PC-3 (cell line): ENCODE results near the gene MAPKAPK3. TPM values are rescaled to one million over a fixed set of nuclear protein-coding genes. Genes with fewer than 3 reads are reported as not detected.

Source experiments
- ATAC-seq: fragments of 200-7000 bp; cut with Tn5 transposase; 2 replicates; pipeline ENCODE4 v1.9.1; 2020; ENCODE audit warnings: mild to moderate bottlenecking, moderate library complexity
- BruUV-seq: library from RNA; stranded (reverse); fragments of 400-500 nt; replicated peaks from 2 replicates; lab custom pipeline; 2021; lab: Mats Ljungman, UMichigan
- CTCF ChIA-PET: fragments of 300-600 bp; sonication (Branson Sonifier 250); formaldehyde crosslinking; loops from one replicate; lab custom pipeline; 2022; ENCODE audit warnings: antibody characterized with exemption; lab: Charles Lee
- POLR2A ChIA-PET: fragments of 300-600 bp; sonication (Branson Sonifier 250); formaldehyde crosslinking; loops from one replicate; lab custom pipeline; 2022; ENCODE audit warnings: antibody characterized with exemption; ENCODE audit not compliant: unreplicated experiment; lab: Charles Lee
- DNase-seq: peaks from one replicate; pipeline ENCODE4 v3.0.0-alpha.2; 2015
- H2AFZ ChIP-seq: fragments of 300-600 bp; sonication (generic); 2 replicates; pipeline ENCODE4 v1.6.0; 2016; ENCODE audit warnings: antibody characterized with exemption, low read length
- H3F3A ChIP-seq: fragments of 300-600 bp; sonication (generic); one replicate; pipeline ENCODE4 v1.6.0; 2017; ENCODE audit warnings: antibody characterized with exemption, low read length, control low read depth, mild to moderate bottlenecking; ENCODE audit not compliant: unreplicated experiment
- H3K27ac ChIP-seq: fragments of 300-600 bp; sonication (generic); 2 replicates; pipeline ENCODE4 v1.5.1; 2016; ENCODE audit warnings: mild to moderate bottlenecking, low read length
- H3K27me3 ChIP-seq: fragments of 300-600 bp; sonication (generic); 2 replicates; pipeline ENCODE4 v1.6.1; 2016; ENCODE audit warnings: low read length, mixed read lengths
- H3K36me3 ChIP-seq: fragments of 300-600 bp; sonication (generic); 2 replicates; pipeline ENCODE4 v1.6.1; 2016; ENCODE audit warnings: low read depth, mixed run types, low read length, mixed read lengths
- H3K4me1 ChIP-seq: fragments of 300-600 bp; sonication (generic); 2 replicates; pipeline ENCODE4 v1.5.1; 2016; ENCODE audit warnings: low read length; ENCODE audit not compliant: insufficient read depth
- H3K4me2 ChIP-seq: fragments of 300-600 bp; sonication (generic); 2 replicates; pipeline ENCODE4 v1.6.0; 2016; ENCODE audit warnings: low read length
- H3K4me3 ChIP-seq: fragments of 300-600 bp; sonication (generic); 2 replicates; pipeline ENCODE4 v1.5.1; 2016; ENCODE audit warnings: mild to moderate bottlenecking, low read length, mixed read lengths
- H3K79me2 ChIP-seq: fragments of 300-600 bp; sonication (generic); 2 replicates; pipeline ENCODE4 v1.6.1; 2017; ENCODE audit warnings: low read length, mixed read lengths
- H3K9ac ChIP-seq: fragments of 300-600 bp; sonication (generic); 2 replicates; pipeline ENCODE4 v1.6.0; 2016; ENCODE audit warnings: mild to moderate bottlenecking, low read length
- H3K9me2 ChIP-seq: fragments of 300-600 bp; sonication (generic); replicated peaks from 2 replicates; pipeline ENCODE4 v1.6.1; 2016; ENCODE audit warnings: mixed run types, low read length, mixed read lengths
- H3K9me3 ChIP-seq: fragments of 300-600 bp; sonication (generic); 2 replicates; pipeline ENCODE4 v1.6.1; 2016; ENCODE audit warnings: low read length, mixed read lengths
- H4K20me1 ChIP-seq: fragments of 300-600 bp; sonication (generic); 2 replicates; pipeline ENCODE4 v1.6.1; 2016; ENCODE audit warnings: low read length, mixed read lengths
- EZH2 ChIP-seq: fragments of 300-600 bp; sonication (generic); IDR thresholded peaks from one replicate; pipeline ENCODE4 v1.6.1; 2017; ENCODE audit warnings: antibody characterized with exemption, mild to moderate bottlenecking, low read length; ENCODE audit not compliant: unreplicated experiment
- EZH2phosphoT487 ChIP-seq: fragments of 300-600 bp; sonication (generic); IDR thresholded peaks from 2 replicates; pipeline ENCODE4 v1.6.1; 2018; ENCODE audit warnings: mild to moderate bottlenecking, antibody characterized with exemption, low read length, borderline replicate concordance
- intact Hi-C: fragments of 100-400 bp; cut with micrococcal nuclease; formaldehyde crosslinking; loops from 2 replicates; pipeline ENCODE4 v1.9.0; 2023
- total RNA-seq: library from RNA; depleted of rRNA; stranded (reverse); fragments of >200 nt; gene quantifications from 2 replicates; pipeline ENCODE4 v1.2.3, GENCODE V29; 2014
- TF ChIP-seq, protein P1 (sequence below): fragments of 300-600 bp; sonication (generic); conservative IDR thresholded peaks from 2 replicates; pipeline ENCODE4 v1.5.1; 2017; ENCODE audit warnings: antibody characterized with exemption, low read depth, mild to moderate bottlenecking, low read length

MAPKAPK3 gene
- total RNA-seq, 1 experiment from 2014 or later = 142 TPM

DNA sequence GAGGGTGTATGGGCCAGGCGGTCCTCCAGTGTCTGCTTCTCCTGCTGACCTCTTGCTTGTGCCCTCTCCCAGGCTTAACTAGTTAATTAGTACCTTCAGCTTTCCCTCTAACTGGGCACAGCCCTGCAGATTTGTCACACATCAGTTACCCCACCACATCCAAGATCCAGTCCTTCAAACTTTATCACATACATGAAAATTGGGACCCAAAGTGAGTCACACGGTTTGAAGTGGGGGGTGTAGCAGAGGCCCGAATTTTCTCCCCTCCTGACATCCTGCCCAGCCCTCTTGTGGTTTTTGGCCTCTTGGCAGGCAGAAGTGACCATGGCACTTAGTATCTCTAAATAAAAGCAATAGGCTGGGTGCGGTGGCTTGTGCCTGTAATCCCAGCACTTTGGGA, 3.9 kb downstream of the MAPKAPK3 start:
- Histone ChIP-seq H3K9ac (no peak overlapping the region), H4K20me1 (no peaks in the 10 kb centered on the region), H3K4me1 (peaks cover 79% of the 10 kb centered on the region), H3K4me2 (peak overlapping the region; percentile 93), H3K9me3 (no peaks in the 10 kb centered on the region), H3K27me3 (no peaks in the 10 kb centered on the region), H3K27ac (peak overlapping the region; percentile 65), H2AFZ (no peak overlapping the region), H3K79me2 (peaks cover 87% of the 10 kb centered on the region), H3K36me3 (peaks cover 17% of the 10 kb centered on the region; the same call in 1 of the 2 replicates), H3K4me3 (peak overlapping the region; percentile 9; the same call in 1 of the 2 replicates), H3K9me2 (no peaks in the 10 kb centered on the region), H3F3A (peaks cover 4% of the 10 kb centered on the region)
- DNase-seq (peak; percentile 85), ATAC-seq (peak; percentile 9)
- ChIA-PET POLR2A (no interaction called here), CTCF (no interaction called here)
- no TSS peak for BruUV-seq
- TF ChIP-seq EZH2 = no peak
- TF ChIP-seq, protein P1, sequence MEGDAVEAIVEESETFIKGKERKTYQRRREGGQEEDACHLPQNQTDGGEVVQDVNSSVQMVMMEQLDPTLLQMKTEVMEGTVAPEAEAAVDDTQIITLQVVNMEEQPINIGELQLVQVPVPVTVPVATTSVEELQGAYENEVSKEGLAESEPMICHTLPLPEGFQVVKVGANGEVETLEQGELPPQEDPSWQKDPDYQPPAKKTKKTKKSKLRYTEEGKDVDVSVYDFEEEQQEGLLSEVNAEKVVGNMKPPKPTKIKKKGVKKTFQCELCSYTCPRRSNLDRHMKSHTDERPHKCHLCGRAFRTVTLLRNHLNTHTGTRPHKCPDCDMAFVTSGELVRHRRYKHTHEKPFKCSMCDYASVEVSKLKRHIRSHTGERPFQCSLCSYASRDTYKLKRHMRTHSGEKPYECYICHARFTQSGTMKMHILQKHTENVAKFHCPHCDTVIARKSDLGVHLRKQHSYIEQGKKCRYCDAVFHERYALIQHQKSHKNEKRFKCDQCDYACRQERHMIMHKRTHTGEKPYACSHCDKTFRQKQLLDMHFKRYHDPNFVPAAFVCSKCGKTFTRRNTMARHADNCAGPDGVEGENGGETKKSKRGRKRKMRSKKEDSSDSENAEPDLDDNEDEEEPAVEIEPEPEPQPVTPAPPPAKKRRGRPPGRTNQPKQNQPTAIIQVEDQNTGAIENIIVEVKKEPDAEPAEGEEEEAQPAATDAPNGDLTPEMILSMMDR = no peak
- no peak for TF ChIP-seq EZH2phosphoT487
- intact Hi-C loops = loop anchor here (5.0 kb wide), 1 partner anchor 351 kb away; no protein-coding TSS in a partner anchor

DNA sequence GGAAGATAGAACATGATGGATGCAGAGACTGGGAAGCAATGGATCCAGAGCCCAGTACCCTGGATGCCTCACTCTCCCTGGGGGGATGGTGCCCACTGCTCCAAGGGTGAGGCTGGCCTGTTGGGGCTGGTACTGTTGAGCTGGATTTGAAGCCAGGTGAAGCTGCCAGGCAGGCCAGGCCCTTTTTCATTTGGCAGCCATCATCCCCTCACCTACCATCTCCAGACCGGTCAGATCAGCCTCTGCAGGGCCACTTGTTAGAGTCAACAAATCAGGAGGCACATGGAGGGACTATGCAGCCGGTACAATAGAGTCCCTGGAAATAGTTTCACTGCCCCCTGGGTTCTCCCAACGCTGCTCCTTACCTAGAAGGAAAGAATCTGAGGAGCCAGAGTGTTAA, 5.9 kb downstream of the MAPKAPK3 start:
- BruUV-seq = no TSS peak
- ATAC-seq = no peak
- peaks cover 90% of the 10 kb centered on the region for H3K4me1 ChIP-seq
- H3K9me3 ChIP-seq = no peaks in the 10 kb centered on the region
- no peak overlapping the region for H3K27ac ChIP-seq
- H4K20me1 ChIP-seq = no peaks in the 10 kb centered on the region
- H2AFZ ChIP-seq = no peak overlapping the region
- intact Hi-C loops = loop anchor here (5.0 kb wide), 1 partner anchor 349 kb away; no protein-coding TSS in a partner anchor
- H3K9me2 ChIP-seq = no peaks in the 10 kb centered on the region
- H3K4me3 ChIP-seq = no peak overlapping the region
- H3K9ac ChIP-seq = no peak overlapping the region
- ChIA-PET POLR2A (interaction anchor here (0.7 kb wide), 1 partner anchor 12 kb away, joined by 3 read pairs; no protein-coding TSS in a partner anchor), CTCF (no interaction called here)
- H3K27me3 ChIP-seq = no peaks in the 10 kb centered on the region
- no peak overlapping the region for H3K4me2 ChIP-seq
- TF ChIP-seq EZH2phosphoT487 (no peak), EZH2 (no peak)
- TF ChIP-seq, protein P1 = no peak
- H3F3A ChIP-seq = no peaks in the 10 kb centered on the region
- no peak for DNase-seq
- peaks cover 17% of the 10 kb centered on the region; the same call in 1 of the 2 replicates for H3K36me3 ChIP-seq
- peaks cover 95% of the 10 kb centered on the region for H3K79me2 ChIP-seq

DNA sequence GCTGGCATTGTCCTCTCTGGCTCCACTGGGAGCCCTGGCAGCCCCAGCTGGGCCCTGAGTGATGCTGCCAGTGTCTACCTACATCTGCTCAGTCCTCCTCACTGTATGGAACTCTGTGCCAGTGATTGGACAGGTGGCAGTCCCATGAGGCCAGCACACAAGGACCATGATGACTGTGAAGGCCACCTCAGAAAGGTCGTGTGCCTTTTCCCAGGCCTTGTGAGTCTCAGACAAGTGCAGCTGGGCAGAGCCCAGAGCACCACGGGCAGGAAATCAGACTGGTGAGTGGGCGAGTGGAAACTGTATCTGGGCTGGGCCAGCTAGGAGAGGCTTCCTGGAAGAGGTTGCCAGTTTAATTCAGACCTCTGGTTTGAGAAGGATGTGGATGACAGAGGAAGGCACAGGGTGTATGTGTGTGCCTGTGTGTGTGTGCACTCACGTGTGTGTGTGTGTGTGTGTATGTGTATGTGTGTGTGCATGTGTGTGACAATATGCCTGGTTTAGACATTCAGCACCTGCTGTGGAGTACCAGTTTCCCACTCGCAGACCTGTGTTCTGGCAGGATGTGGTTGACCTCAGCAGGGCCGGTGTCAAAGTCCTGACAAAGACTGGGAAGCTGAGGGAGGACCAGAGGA, 7.0 kb downstream of the MAPKAPK3 start:
- Histone ChIP-seq H3K4me2 (peak overlapping the region; percentile 52), H3K27ac (0 out of 2 replicates have a peak overlapping the region, but pooled peaks have one; percentile 6), H3K79me2 (peaks cover 95% of the 10 kb centered on the region), H3K4me3 (no peak overlapping the region), H3K9ac (no peak overlapping the region), H3K9me2 (no peaks in the 10 kb centered on the region), H3F3A (no peaks in the 10 kb centered on the region), H3K36me3 (peaks cover 17% of the 10 kb centered on the region), H2AFZ (no peak overlapping the region), H3K4me1 (peaks cover 92% of the 10 kb centered on the region), H3K27me3 (no peaks in the 10 kb centered on the region), H3K9me3 (no peaks in the 10 kb centered on the region), H4K20me1 (no peaks in the 10 kb centered on the region)
- ATAC-seq (no peak), DNase-seq (no peak)
- BruUV-seq = no TSS peak
- no peak for TF ChIP-seq EZH2
- TF ChIP-seq, protein P1 = no peak
- no peak for TF ChIP-seq EZH2phosphoT487
- ChIA-PET POLR2A (interaction anchor here (0.7 kb wide), 1 partner anchor 11 kb away, joined by 3 read pairs; no protein-coding TSS in a partner anchor), CTCF (no interaction called here)
- intact Hi-C loops = loop anchor here (5.0 kb wide), 1 partner anchor 348 kb away; no protein-coding TSS in a partner anchor
